Measurements from ENCODE around the gene F10. TPM values are rescaled to one million over a fixed set of nuclear protein-coding genes. Genes with fewer than 3 reads are reported as not detected.

The F10 gene
- total RNA-seq, 1 donor from 2014 or later: 3.5 TPM

DNA sequence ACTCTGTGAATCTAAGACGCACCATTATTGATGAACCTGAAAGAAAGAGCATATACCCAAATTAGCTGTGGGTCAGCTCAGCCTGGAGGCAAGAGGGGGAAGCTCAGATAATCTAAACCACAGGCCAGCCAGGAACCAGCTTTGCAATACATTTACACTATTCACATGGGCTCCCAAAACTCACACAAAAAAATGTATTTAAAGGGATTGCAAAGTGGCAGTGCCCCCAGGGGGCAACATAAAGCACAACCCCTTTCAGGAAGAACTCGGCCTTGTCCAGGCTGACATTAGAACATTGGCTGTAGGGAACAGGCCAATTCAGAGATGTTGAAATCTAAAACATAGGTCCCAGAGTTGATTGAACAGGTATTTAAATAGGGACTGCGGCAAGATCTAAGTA lies 32.6 kb downstream of the F10 start:
- no peak for DNase-seq
- Histone ChIP-seq H3K9me3 (replicated peaks) (no peaks in the 10 kb centered on the region), H3K4me1 (peaks cover 23% of the 10 kb centered on the region), H3K27ac (replicated peaks) (no peak overlapping the region), H3K4me3 (no peak overlapping the region), H3K27me3 (ENCODE audit: low read depth) (peaks cover 22% of the 10 kb centered on the region), H3K36me3 (no peaks in the 10 kb centered on the region)
- TF ChIP-seq, protein P1, sequence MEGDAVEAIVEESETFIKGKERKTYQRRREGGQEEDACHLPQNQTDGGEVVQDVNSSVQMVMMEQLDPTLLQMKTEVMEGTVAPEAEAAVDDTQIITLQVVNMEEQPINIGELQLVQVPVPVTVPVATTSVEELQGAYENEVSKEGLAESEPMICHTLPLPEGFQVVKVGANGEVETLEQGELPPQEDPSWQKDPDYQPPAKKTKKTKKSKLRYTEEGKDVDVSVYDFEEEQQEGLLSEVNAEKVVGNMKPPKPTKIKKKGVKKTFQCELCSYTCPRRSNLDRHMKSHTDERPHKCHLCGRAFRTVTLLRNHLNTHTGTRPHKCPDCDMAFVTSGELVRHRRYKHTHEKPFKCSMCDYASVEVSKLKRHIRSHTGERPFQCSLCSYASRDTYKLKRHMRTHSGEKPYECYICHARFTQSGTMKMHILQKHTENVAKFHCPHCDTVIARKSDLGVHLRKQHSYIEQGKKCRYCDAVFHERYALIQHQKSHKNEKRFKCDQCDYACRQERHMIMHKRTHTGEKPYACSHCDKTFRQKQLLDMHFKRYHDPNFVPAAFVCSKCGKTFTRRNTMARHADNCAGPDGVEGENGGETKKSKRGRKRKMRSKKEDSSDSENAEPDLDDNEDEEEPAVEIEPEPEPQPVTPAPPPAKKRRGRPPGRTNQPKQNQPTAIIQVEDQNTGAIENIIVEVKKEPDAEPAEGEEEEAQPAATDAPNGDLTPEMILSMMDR (IDR thresholded peaks at IDR 0.05; ENCODE audit: borderline replicate concordance): no peak
- intact Hi-C loops (cut with micrococcal nuclease): loop anchor here (2.0 kb wide), 1 partner anchor 32 kb away; no protein-coding TSS in a partner anchor

DNA sequence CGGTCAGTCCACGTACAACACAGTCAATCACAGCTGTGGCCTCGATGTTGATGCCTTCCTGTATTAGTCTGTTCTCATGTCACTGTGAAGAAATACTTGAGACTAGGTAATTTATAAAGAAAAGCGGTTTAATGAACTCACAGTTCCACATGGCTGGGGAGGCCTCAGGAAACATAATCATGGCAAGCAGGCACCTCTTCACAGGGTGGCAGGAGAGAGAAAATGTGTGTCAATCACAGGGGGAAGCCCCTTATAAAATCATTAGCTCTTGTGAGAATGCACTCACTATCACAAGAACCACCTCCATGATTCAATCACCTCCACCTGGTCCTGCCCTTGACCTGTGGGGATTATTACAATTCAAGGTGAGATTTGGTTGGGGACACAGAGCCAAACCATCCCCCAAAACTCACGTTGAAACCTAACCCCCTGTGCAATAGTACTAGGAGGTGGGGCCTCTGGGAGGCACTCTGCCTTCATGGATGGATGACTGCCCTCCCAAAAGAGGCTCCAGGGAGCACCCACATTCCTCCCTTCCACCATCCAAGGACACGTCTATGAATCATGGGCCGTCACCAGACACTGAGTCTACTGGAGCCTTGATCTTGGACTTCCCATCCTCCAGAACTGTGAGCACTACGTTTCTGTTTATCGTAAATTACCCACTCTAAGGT lies 33.5 kb downstream of the F10 start:
- peaks cover 23% of the 10 kb centered on the region for H3K4me1 ChIP-seq
- DNase-seq: no peak
- TF ChIP-seq, protein P1 (IDR thresholded peaks at IDR 0.05; ENCODE audit: borderline replicate concordance): no peak
- no peak overlapping the region for H3K4me3 ChIP-seq
- no peaks in the 10 kb centered on the region for H3K9me3 ChIP-seq (replicated peaks)
- intact Hi-C loops (cut with micrococcal nuclease): loop anchor here (2.0 kb wide), 1 partner anchor 31 kb away; no protein-coding TSS in a partner anchor
- H3K27ac ChIP-seq (replicated peaks): no peak overlapping the region
- no peaks in the 10 kb centered on the region for H3K36me3 ChIP-seq
- H3K27me3 ChIP-seq (ENCODE audit: low read depth): peaks cover 31% of the 10 kb centered on the region

DNA sequence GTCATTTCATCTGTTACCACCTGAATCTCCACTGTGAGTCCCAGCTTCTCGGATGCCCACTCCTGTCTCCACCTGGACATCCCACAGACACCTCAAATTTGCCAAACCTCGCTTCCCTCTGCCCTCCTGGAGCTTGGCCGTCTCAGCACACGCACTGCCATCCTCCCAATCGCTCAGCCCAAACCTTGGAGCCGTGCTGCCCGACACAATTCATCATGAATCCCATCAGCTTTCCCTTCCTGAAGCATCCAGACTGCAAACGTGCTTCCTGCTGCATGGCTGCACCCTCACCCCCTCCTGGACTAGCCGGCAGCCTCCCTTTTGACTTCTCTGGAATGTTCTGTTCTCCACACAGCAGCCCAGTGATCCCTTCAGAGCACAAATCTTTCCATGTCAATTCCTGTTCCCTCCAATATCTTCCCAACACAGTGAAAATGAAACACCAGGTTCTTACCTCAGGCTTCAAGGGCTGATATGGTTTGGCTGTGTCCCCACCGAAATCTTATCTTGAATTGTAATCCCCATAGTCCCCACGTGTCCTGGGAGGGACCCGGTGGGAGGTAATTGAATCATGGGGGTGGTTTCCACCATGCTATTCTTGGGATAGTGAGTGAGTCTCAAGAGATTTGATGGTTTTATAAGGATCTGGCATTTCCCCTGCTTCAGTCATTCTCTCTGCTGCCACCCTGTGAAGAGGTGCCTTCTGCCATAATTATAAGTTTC lies 34.8 kb downstream of the F10 start:
- peaks cover 34% of the 10 kb centered on the region for H3K27me3 ChIP-seq (ENCODE audit: low read depth)
- TF ChIP-seq, protein P1 (IDR thresholded peaks at IDR 0.05; ENCODE audit: borderline replicate concordance): no peak

DNA sequence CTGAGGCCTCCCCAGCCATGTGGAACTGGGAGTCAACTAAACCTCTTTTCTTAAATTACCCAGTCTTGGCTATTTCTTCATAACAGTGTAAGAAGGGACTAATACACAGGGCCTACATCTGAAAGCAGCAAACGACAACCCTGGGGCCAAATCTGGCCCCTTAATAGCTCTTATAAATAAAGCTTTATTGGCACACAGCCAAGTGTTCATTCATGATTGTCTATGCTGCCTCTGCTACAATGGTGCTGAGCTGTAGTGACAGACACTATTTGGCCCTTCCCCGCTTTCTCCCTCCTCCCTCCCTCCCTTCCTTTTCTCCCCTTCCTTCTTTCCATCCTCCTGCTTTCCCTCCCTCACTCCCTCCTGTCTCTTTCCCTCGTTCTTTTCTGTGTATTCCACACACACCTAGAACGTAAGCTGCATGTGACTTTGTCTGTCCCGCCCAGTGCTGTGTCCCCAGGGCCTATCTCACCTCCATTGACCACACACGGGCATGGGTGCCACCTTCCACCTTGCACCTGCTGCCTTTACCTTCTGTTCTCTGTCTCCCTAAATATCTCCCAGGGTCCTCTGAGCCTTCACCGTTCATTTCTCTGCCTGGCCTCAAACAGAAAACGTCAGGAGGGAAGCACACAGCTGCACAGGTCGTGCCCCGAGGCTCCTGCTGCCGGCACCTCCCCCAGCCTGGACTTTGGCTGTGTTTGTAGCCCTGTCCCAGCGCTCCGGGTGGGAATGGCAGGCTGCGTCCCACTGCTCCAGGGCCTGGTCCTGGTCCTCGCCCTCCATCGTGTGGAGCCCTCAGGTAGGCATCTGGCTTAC lies 35.5 kb downstream of the F10 start, which contains the start of gene PROZ:
PROZ (plus strand) TSS at position 720 of the 819 bp plus-strand sequence; CDS start at position 733, 13 bp downstream.
- Histone ChIP-seq H3K4me3 (no peak within 1 kb of the TSS), H3K27me3 (ENCODE audit: low read depth) (peaks cover 40% of the 10 kb centered on the region), H3K36me3 (no peaks in the 10 kb centered on the region), H3K9me3 (replicated peaks) (no peaks in the 10 kb centered on the region), H3K4me1 (peaks cover 8% of the 10 kb centered on the region), H3K27ac (replicated peaks) (no peak within 1 kb of the TSS)
- no peak for DNase-seq
- intact Hi-C loops (cut with micrococcal nuclease): no loop called here
- TF ChIP-seq, protein P1 (IDR thresholded peaks at IDR 0.05; ENCODE audit: borderline replicate concordance): no peak

More for the DNA sequence above, 34.8 kb downstream of the F10 start:
- H3K27ac ChIP-seq (replicated peaks): no peak overlapping the region
- no peaks in the 10 kb centered on the region for H3K9me3 ChIP-seq (replicated peaks)
- no peaks in the 10 kb centered on the region for H3K36me3 ChIP-seq
- DNase-seq: no peak
- H3K4me3 ChIP-seq: no peak overlapping the region
- peaks cover 16% of the 10 kb centered on the region for H3K4me1 ChIP-seq
- intact Hi-C loops (cut with micrococcal nuclease): no loop called here

DNA sequence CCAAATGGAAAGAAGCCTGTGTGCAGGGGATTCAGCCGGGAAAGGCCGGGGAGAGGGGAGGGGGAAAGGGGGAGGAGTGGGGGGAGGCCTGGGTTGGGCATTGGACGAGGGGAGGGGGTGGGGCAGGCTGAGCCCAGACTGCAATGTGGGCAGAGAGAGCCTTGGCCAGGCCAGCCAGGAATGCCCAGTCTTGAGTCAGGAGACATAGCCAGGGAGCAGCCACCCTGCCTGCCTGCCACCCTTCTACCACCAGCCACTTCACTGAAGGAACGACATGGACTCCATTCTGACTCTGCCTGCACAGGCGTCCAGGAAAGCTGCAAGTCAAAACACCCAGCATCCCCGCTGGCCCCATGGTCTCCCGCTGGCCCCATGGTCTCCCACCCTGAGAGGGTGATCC lies 36.3 kb downstream of the F10 start:
- H3K36me3 ChIP-seq: no peaks in the 10 kb centered on the region
- intact Hi-C loops (cut with micrococcal nuclease): no loop called here
- TF ChIP-seq, protein P1 (IDR thresholded peaks at IDR 0.05; ENCODE audit: borderline replicate concordance): no peak
- H3K27ac ChIP-seq (replicated peaks): no peak overlapping the region
- no peak overlapping the region for H3K4me3 ChIP-seq
- H3K27me3 ChIP-seq (ENCODE audit: low read depth): peaks cover 43% of the 10 kb centered on the region
- no peaks in the 10 kb centered on the region for H3K9me3 ChIP-seq (replicated peaks)
- no peak for DNase-seq
- peaks cover 2% of the 10 kb centered on the region for H3K4me1 ChIP-seq
